Ishikawa (cell line): Measurements from ENCODE around the gene SETD1A.

Source experiments
- CEBPB ChIP-seq: IDR thresholded peaks from 2 replicates; pipeline ENCODE4 v1.6.1; 2012
- CREB1 ChIP-seq: IDR thresholded peaks from 2 replicates; pipeline ENCODE4 v1.6.1; 2012; ENCODE audit warnings: low read depth
- EGR1 ChIP-seq: IDR thresholded peaks from 2 replicates; pipeline ENCODE4 v1.6.1; 2012
- EP300 ChIP-seq: IDR thresholded peaks from 2 replicates; pipeline ENCODE4 v1.6.1; 2012; ENCODE audit warnings: borderline replicate concordance
- FOXM1 ChIP-seq: IDR thresholded peaks from 2 replicates; pipeline ENCODE4 v1.6.1; 2012; ENCODE audit warnings: low read depth, borderline replicate concordance
- MAX ChIP-seq: IDR thresholded peaks from 2 replicates; pipeline ENCODE4 v1.6.1; 2012
- NFIC ChIP-seq: IDR thresholded peaks from 2 replicates; pipeline ENCODE4 v1.6.1; 2012
- RAD21 ChIP-seq: IDR thresholded peaks from 2 replicates; pipeline ENCODE4 v1.6.1; 2012; ENCODE audit warnings: low read depth
- REST ChIP-seq: IDR thresholded peaks from 2 replicates; pipeline ENCODE4 v1.6.1; 2012; ENCODE audit warnings: low read depth, mild to moderate bottlenecking
- TAF1 ChIP-seq: IDR thresholded peaks from 2 replicates; pipeline ENCODE4 v1.6.1; 2012; ENCODE audit warnings: low read depth, mild to moderate bottlenecking
- TCF12 ChIP-seq: IDR thresholded peaks from 2 replicates; pipeline ENCODE4 v1.6.1; 2012; ENCODE audit warnings: low read depth
- TEAD4 ChIP-seq: IDR thresholded peaks from 2 replicates; pipeline ENCODE4 v1.6.1; 2012
- USF1 ChIP-seq: IDR thresholded peaks from 2 replicates; pipeline ENCODE4 v1.6.1; 2012
- YY1 ChIP-seq: IDR thresholded peaks from 2 replicates; pipeline ENCODE4 v1.6.1; 2012; ENCODE audit warnings: low read depth
- ZBTB7A ChIP-seq: IDR thresholded peaks from 2 replicates; pipeline ENCODE4 v1.6.1; 2012; ENCODE audit warnings: low read depth

The SETD1A gene

GRCh38 chr16:30998852-30999761 is 41.6 kb downstream of the SETD1A start:
- no peak for TF ChIP-seq USF1
- no peak for TF ChIP-seq EP300
- TF ChIP-seq RAD21: no peak
- TF ChIP-seq TEAD4: no peak
- no peak for TF ChIP-seq FOXM1
- TF ChIP-seq EGR1: no peak
- no peak for TF ChIP-seq NFIC
- TF ChIP-seq REST: no peak

GRCh38 chr16:31000671-31001382 is 43.3 kb downstream of the SETD1A start:
- TF ChIP-seq ZBTB7A (no peak), MAX (no peak), EGR1 (no peak), CEBPB (no peak), CREB1 (no peak), NFIC (no peak), FOXM1 (no peak), TCF12 (no peak), EP300 (no peak), TAF1 (no peak), YY1 (no peak), REST (no peak), TEAD4 (no peak), USF1 (no peak)

- TF ChIP-seq TCF12: no peak
Measured at GRCh38 chr16:31001507-31002249, 44.1 kb downstream of the SETD1A start.

GRCh38 chr16:31002250-31002700 is 44.7 kb downstream of the SETD1A start:
- TF ChIP-seq MAX (no peak), RAD21 (no peak), EP300 (no peak), CREB1 (no peak), YY1 (no peak), CEBPB (no peak), FOXM1 (no peak), TEAD4 (no peak), USF1 (no peak), ZBTB7A (no peak), TCF12 (no peak), TAF1 (no peak), REST (no peak), NFIC (no peak), EGR1 (no peak)
